HCT116 (cell line): ENCODE data around the gene HDHD3. TPM values are rescaled to one million over a fixed set of nuclear protein-coding genes. Genes with fewer than 3 reads are reported as not detected.

Experiments used
- ATAC-seq: fragments of 200-7000 bp; cut with Tn5 transposase; 2 replicates; pipeline ENCODE4 v1.9.1; 2020; ENCODE audit warnings: mild to moderate bottlenecking, moderate library complexity
- BruUV-seq: library from RNA; stranded (reverse); fragments of 400-500 nt; replicated peaks from 2 replicates; lab custom pipeline; 2021; lab: Mats Ljungman, UMichigan
- CTCF ChIA-PET: fragments of 300-600 bp; sonication (Branson Sonifier 250); formaldehyde crosslinking; loops from one replicate; lab custom pipeline; 2021; ENCODE audit warnings: antibody characterized with exemption; lab: Charles Lee
- POLR2A ChIA-PET: fragments of 300-600, 350-600 bp; sonication (Branson Sonifier 250); formaldehyde crosslinking; loops from one replicate; lab custom pipeline; 2021; ENCODE audit warnings: antibody characterized with exemption; lab: Charles Lee
- RAD21 ChIA-PET, 2 experiments: fragments of 300-600 bp; sonication (Branson Sonifier 250); formaldehyde crosslinking; loops; one replicate each; lab custom pipeline; 2023; ENCODE audit warnings: low total read pairs in 2 of 2; ENCODE audit not compliant: uncharacterized antibody in 2 of 2, unreplicated experiment in 2 of 2, low non-redundant PET in 1 of 2; lab: Charles Lee
- DNase-seq: peaks from one replicate; pipeline ENCODE4 v3.0.0-alpha.2; 2010; ENCODE audit warnings: low read depth, low spot score
- H2AFZ ChIP-seq: fragments of 200-600 bp; shearing (Covaris generic), sonication (generic); 2 replicates; pipeline ENCODE4 v1.6.1; 2017; ENCODE audit warnings: low read depth, mixed run types, mixed read lengths, antibody characterized with exemption, low read length; ENCODE audit not compliant: poor library complexity, severe bottlenecking
- H3K27ac ChIP-seq: 2 replicates; pipeline ENCODE4 v1.5.1; 2012; ENCODE audit warnings: low read depth, low read length
- H3K27me3 ChIP-seq: fragments of 200-600 bp; sonication (generic); 2 replicates; pipeline ENCODE4 v1.6.1; 2016; ENCODE audit warnings: mixed run types, low read length, mixed read lengths; ENCODE audit not compliant: insufficient read depth
- H3K36me3 ChIP-seq, 2 experiments: fragments of 200-500 bp in 1 of 2; fragments of 200-600 bp in 1 of 2; sonication (Bioruptor generic) in 1 of 2; sonication (generic) in 1 of 2; 2 replicates each; pipeline versions ENCODE4 v1.5.1 to v1.6.1; 2014 to 2016; ENCODE audit warnings: low read length in 2 of 2, inconsistent platforms in 1 of 2, mixed read lengths in 1 of 2, mixed run types in 1 of 2; ENCODE audit not compliant: insufficient read depth in 2 of 2, control insufficient read depth in 1 of 2
- H3K4me1 ChIP-seq, 2 experiments: fragments of 200-600 bp in 1 of 2; sonication (generic) in 1 of 2; 2 replicates each; pipeline versions ENCODE4 v1.5.1 to v1.6.1; 2012 to 2017; ENCODE audit warnings: low read length in 2 of 2, inconsistent platforms in 1 of 2, mild to moderate bottlenecking in 1 of 2, mixed read lengths in 1 of 2, mixed run types in 1 of 2, moderate library complexity in 1 of 2; ENCODE audit not compliant: insufficient read depth in 2 of 2, control insufficient read depth in 1 of 2
- H3K4me2 ChIP-seq: fragments of 200-600 bp; sonication (generic); 2 replicates; pipeline ENCODE4 v1.6.1; 2017; ENCODE audit warnings: mixed run types, low read length, mixed read lengths
- H3K4me3 ChIP-seq, 2 experiments: fragments of 200-600 bp in 1 of 2; sonication (generic) in 1 of 2; replicated peaks in 1 of 2; 2 replicates each; pipeline ENCODE4 v1.5.1; 2011 to 2016; ENCODE audit warnings: low read length in 2 of 2, control low read depth in 1 of 2, low read depth in 1 of 2, mild to moderate bottlenecking in 1 of 2, mixed read lengths in 1 of 2, mixed run types in 1 of 2
- H3K79me2 ChIP-seq: fragments of 200-600 bp; sonication (generic); 2 replicates; pipeline ENCODE4 v1.6.1; 2017; ENCODE audit warnings: mild to moderate bottlenecking, mixed run types, low read length, moderate library complexity, mixed read lengths; ENCODE audit not compliant: insufficient read depth
- H3K9ac ChIP-seq: fragments of 200-600 bp; sonication (generic); 2 replicates; pipeline ENCODE4 v1.6.1; 2016; ENCODE audit warnings: low read length, mixed read lengths
- H3K9me2 ChIP-seq: fragments of 200-600 bp; sonication (generic), shearing (Covaris generic); 2 replicates; pipeline ENCODE4 v1.6.1; 2017; ENCODE audit warnings: mixed run types, mild to moderate bottlenecking, moderate library complexity; ENCODE audit not compliant: insufficient read depth
- H3K9me3 ChIP-seq, 2 experiments: fragments of 200-500 bp in 1 of 2; fragments of 200-600 bp in 1 of 2; sonication (Bioruptor generic) in 1 of 2; sonication (generic) in 1 of 2; 2 replicates each; pipeline ENCODE4 v1.6.1; 2014 to 2017; ENCODE audit warnings: low read length in 2 of 2, mixed read lengths in 2 of 2, inconsistent platforms in 1 of 2, low read depth in 1 of 2, mild to moderate bottlenecking in 1 of 2, mixed run types in 1 of 2, moderate library complexity in 1 of 2; ENCODE audit not compliant: control insufficient read depth in 1 of 2, insufficient read depth in 1 of 2
- H4K20me1 ChIP-seq: fragments of 200-600 bp; sonication (generic), shearing (Covaris generic); 2 replicates; pipeline ENCODE4 v1.6.1; 2017; ENCODE audit warnings: mixed run types, mild to moderate bottlenecking, moderate library complexity; ENCODE audit not compliant: insufficient read depth
- CEBPB ChIP-seq: IDR thresholded peaks from 2 replicates; pipeline ENCODE4 v1.6.1; 2012; ENCODE audit warnings: low read depth
- ELF1 ChIP-seq: IDR thresholded peaks from 2 replicates; pipeline ENCODE4 v1.6.1; 2012; ENCODE audit warnings: low read depth, borderline replicate concordance
- RAD21 ChIP-seq: IDR thresholded peaks from 2 replicates; pipeline ENCODE4 v1.6.1; 2012; ENCODE audit warnings: low read depth, mild to moderate bottlenecking
- SIN3A ChIP-seq: IDR thresholded peaks from 2 replicates; pipeline ENCODE4 v1.6.1; 2012; ENCODE audit warnings: low read depth
- ZFX ChIP-seq: fragments of 450-650 bp; IDR thresholded peaks from 2 replicates; pipeline ENCODE4 v1.6.1; 2017
- ZNF274 ChIP-seq: fragments of 200-500 bp; sonication (Bioruptor generic); IDR thresholded peaks from 2 replicates; pipeline ENCODE4 v1.6.1; 2014; ENCODE audit warnings: mild to moderate bottlenecking, low read depth, low read length, inconsistent platforms
- intact Hi-C: fragments of 100-400 bp; cut with micrococcal nuclease; formaldehyde crosslinking; loops from 2 replicates; pipeline ENCODE4 v1.10.0; 2022
- total RNA-seq: library from RNA; stranded (reverse); gene quantifications from one replicate; pipeline ENCODE4 v1.2.1, GENCODE V29; 2021; ENCODE audit not compliant: unreplicated experiment
- TF ChIP-seq, protein P1 (sequence below), 3 experiments: fragments of 200-600 bp in 1 of 3; sonication (generic) in 1 of 3; IDR thresholded peaks in 2 of 3; conservative IDR thresholded peaks in 1 of 3; 2 replicates each; pipeline ENCODE4 v1.5.1; 2012 to 2017; ENCODE audit warnings: low read depth in 2 of 3, low read length in 2 of 3, antibody characterized with exemption in 1 of 3, borderline replicate concordance in 1 of 3, control low read depth in 1 of 3, mild to moderate bottlenecking in 1 of 3, mixed read lengths in 1 of 3, mixed run types in 1 of 3, moderate library complexity in 1 of 3; ENCODE audit not compliant: insufficient read depth in 1 of 3
- TF ChIP-seq, protein P2 (sequence below): IDR thresholded peaks from 2 replicates; pipeline ENCODE4 v1.6.1; 2012
- TF ChIP-seq, protein P3 (sequence below): IDR thresholded peaks from 2 replicates; pipeline ENCODE4 v1.6.1; 2012
- TF ChIP-seq, protein P4 (sequence below): IDR thresholded peaks from 2 replicates; pipeline ENCODE4 v1.6.1; 2011; ENCODE audit warnings: mild to moderate bottlenecking, low read length, moderate library complexity; ENCODE audit not compliant: insufficient replicate concordance; ENCODE audit errors: extremely low read depth

The HDHD3 gene
- total RNA-seq, 1 experiment from 2014 or later: 21.8 TPM

DNA sequence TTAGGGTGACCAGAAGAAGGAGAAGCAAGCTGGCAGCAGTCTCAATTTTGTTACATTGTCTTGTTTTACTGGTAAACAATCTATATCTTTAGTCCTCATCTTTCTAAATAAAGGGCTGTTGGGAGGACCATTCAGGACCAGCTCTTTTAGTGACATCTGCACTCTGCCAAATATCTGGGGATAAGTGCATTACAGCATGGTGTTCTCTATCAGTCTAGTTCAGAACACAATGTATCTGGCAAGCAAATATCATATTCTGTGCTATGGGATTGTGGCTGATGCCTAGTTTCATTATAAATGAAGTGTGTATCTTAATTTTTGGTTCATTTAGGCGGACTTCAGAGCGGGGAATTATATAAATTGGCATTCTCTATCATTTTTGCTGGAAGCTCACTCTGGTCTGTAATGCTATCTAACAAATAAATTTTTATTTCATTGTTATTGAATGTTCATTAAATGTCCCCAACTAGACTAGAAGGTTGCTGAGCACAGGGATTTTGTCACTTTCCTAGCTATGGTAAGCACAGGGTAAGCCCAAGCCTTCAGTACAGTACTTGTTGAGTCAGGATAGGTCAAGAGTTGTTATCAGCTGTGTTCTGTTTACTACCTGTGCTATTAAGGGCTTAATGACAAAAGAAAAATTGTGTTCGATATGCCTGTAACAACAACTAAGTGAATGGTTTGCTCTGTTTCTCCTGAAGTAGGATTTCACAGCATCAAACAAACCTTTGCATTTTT is 48.6 kb downstream of the HDHD3 start:
- Histone ChIP-seq H3K36me3 (peaks cover 0 to 2% of the 10 kb centered on the region in 2 experiments; a peak in 1 of 4 replicates), H3K9me2 (no peaks in the 10 kb centered on the region), H3K4me3 (no peak overlapping the region), H3K9ac (no peak overlapping the region), H3K9me3 (no peaks in the 10 kb centered on the region), H2AFZ (no peak overlapping the region), H3K27me3 (no peaks in the 10 kb centered on the region)
- ChIA-PET CTCF (no interaction called here), RAD21 (no interaction called here)
- no peak for DNase-seq
- TF ChIP-seq ELF1: no peak
- no peak for TF ChIP-seq SIN3A
- TF ChIP-seq, protein P1, sequence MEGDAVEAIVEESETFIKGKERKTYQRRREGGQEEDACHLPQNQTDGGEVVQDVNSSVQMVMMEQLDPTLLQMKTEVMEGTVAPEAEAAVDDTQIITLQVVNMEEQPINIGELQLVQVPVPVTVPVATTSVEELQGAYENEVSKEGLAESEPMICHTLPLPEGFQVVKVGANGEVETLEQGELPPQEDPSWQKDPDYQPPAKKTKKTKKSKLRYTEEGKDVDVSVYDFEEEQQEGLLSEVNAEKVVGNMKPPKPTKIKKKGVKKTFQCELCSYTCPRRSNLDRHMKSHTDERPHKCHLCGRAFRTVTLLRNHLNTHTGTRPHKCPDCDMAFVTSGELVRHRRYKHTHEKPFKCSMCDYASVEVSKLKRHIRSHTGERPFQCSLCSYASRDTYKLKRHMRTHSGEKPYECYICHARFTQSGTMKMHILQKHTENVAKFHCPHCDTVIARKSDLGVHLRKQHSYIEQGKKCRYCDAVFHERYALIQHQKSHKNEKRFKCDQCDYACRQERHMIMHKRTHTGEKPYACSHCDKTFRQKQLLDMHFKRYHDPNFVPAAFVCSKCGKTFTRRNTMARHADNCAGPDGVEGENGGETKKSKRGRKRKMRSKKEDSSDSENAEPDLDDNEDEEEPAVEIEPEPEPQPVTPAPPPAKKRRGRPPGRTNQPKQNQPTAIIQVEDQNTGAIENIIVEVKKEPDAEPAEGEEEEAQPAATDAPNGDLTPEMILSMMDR (IDR thresholded peaks at IDR 0.05 in 2 of 3, conservative IDR thresholded peaks at IDR 0.05 in 1 of 3; ENCODE audit: borderline replicate concordance in 1 of 3, insufficient read depth in 1 of 3, low read depth in 2 of 3, low read length in 2 of 3): no peak
- no peak for TF ChIP-seq ZFX
- TF ChIP-seq, protein P2, sequence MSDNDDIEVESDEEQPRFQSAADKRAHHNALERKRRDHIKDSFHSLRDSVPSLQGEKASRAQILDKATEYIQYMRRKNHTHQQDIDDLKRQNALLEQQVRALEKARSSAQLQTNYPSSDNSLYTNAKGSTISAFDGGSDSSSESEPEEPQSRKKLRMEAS: no peak
- TF ChIP-seq, all 23 proteins: peak for 0
- intact Hi-C loops: no loop called here
- Histone ChIP-seq H4K20me1 (no peaks in the 10 kb centered on the region), H3K79me2 (no peaks in the 10 kb centered on the region), H3K4me2 (no peak overlapping the region), H3K4me1 (no peaks in the 10 kb centered on the region), H3K27ac (no peak overlapping the region)
- POLR2A ChIA-PET: interaction anchor here (0.8 to 0.9 kb wide), 2 partner anchors 9 to 82 kb away, joined by 3 to 4 read pairs; partner anchors contain the start of genes C9orf43 and POLE3
- BruUV-seq: no TSS peak
- no peak for ATAC-seq

DNA sequence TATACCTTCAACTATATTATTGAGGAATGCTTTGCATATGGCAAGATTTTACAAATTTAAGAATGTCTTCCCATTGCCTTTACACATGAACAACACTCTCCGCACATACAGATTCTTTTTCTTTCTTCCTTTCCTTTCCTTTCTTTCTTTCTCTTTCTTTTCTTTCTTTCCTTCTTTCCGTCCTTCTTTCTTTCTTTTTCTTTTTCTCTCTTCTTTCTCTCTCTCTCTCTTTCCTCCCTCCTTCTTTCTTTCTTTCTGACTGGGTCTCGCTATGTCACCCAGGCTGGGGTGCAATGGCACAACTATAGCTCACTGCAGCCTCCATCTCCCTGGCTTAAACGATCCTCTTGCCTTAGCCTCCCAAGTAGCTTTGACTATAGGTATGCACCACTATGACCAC is 50.6 kb downstream of the HDHD3 start:
- Histone ChIP-seq H3K9me3 (no peaks in the 10 kb centered on the region), H3K27me3 (no peaks in the 10 kb centered on the region), H4K20me1 (no peaks in the 10 kb centered on the region), H3K79me2 (no peaks in the 10 kb centered on the region), H3K4me1 (no peaks in the 10 kb centered on the region), H3K4me2 (no peak overlapping the region), H3K9me2 (no peaks in the 10 kb centered on the region), H3K27ac (no peak overlapping the region), H3K36me3 (peaks cover 0 to 2% of the 10 kb centered on the region in 2 experiments; a peak in 1 of 4 replicates), H3K4me3 (no peak overlapping the region), H2AFZ (no peak overlapping the region), H3K9ac (no peak overlapping the region)
- intact Hi-C loops: no loop called here
- TF ChIP-seq, protein P3, sequence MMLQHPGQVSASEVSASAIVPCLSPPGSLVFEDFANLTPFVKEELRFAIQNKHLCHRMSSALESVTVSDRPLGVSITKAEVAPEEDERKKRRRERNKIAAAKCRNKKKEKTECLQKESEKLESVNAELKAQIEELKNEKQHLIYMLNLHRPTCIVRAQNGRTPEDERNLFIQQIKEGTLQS: no peak
- TF ChIP-seq, protein P4, sequence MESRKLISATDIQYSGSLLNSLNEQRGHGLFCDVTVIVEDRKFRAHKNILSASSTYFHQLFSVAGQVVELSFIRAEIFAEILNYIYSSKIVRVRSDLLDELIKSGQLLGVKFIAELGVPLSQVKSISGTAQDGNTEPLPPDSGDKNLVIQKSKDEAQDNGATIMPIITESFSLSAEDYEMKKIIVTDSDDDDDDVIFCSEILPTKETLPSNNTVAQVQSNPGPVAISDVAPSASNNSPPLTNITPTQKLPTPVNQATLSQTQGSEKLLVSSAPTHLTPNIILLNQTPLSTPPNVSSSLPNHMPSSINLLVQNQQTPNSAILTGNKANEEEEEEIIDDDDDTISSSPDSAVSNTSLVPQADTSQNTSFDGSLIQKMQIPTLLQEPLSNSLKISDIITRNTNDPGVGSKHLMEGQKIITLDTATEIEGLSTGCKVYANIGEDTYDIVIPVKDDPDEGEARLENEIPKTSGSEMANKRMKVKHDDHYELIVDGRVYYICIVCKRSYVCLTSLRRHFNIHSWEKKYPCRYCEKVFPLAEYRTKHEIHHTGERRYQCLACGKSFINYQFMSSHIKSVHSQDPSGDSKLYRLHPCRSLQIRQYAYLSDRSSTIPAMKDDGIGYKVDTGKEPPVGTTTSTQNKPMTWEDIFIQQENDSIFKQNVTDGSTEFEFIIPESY: no peak
- TF ChIP-seq CEBPB: no peak
- no peak for TF ChIP-seq ZNF274
- no peak for TF ChIP-seq SIN3A
- no peak for TF ChIP-seq ELF1
- TF ChIP-seq RAD21: no peak
- ChIA-PET RAD21 (no interaction called here), CTCF (no interaction called here), POLR2A (no interaction called here)
- no peak for ATAC-seq
- BruUV-seq: no TSS peak
- DNase-seq: no peak
